GM21381 (cell line): Measurements from ENCODE around the gene TRIP13.

ENCODE experiments used
- ATAC-seq: cut with Tn5 transposase; IDR thresholded peaks from one replicate; pipeline ENCODE4 v1.9.1; 2021; ENCODE audit warnings: mild to moderate bottlenecking, moderate library complexity; ENCODE audit not compliant: unreplicated experiment

Gene TRIP13

DNA sequence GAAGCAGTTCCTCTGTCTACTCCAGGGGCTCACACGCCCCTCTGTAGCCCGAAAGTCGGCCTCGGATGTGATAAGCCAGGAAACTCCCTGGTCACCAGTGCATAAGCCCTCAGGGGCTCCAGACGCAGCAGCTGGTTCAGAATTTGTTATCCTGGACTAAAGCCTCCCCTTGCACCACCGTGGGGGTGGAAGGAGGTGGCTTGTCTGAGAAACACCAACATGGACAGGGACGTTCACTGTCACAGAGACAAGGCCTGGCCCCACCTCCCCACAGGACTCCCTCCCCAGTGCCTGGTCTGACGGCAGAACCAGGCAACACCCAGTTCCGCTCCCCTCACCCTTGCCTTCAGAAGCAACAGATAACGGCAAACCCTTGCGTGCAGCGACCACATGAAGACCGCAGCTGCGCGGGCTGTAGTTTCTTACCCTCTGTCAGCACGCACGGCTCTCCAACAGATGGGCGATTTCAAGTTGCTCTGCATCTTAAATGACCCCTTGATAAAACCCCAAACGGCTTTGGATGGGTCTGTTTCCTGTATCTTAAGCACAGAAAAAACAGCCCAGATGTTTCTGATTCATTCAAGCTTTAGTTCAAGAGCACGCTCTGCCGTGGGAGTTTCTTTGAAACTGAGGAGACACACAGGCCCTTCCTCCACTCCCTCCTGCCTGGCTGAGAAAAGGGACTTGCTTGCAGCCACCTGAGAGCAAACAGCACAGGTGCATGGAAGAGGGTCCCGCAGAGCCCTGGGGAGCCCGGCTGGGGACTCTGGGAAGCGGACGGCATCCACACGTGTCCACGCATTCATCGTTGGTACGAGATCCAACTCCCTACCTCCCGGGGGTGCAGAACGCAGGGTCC lies 71.2 kb downstream of the TRIP13 start:
- ATAC-seq: no peak

DNA sequence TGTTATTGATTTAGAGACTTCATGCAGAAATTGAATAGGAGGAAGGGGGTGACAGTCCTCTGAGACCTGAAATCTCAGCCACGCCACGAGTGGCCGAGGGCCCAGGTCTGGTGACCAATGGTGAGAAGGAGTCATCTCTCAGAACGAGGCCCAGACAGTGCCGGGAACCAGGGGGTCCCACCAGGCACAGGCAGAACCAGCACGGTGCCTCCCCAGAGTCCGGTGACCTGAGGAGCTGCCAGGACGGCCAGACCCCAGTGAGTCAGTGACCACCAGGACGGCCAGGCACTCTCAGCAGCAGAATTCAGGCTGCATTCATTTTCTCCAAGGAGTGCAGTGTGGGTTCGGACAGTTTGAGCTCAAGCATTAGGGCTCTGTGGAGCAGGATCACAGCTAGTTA lies 72.1 kb downstream of the TRIP13 start:
- no peak for ATAC-seq

GRCh38 chr5:965604-966344 lies 73.1 kb downstream of the TRIP13 start:
- no peak for ATAC-seq

DNA sequence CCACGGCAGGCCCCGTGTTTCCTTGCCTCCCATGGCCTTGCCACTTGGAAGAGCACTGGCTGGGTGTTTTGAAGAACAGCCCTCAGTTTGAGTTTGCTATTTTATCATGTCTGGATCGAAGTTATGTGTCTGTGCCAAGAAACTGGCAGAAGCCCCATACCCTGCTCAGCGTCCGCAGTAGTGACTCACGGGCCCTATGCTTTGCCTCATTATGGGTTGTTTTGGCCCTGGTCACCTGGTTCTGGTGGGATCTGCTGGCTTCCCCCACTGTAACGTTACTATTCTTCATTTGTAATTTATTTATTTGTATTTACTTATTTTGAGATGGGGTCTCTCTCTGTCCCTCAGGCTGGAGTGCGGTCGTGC lies 73.6 kb downstream of the TRIP13 start:
- ATAC-seq: no peak

DNA sequence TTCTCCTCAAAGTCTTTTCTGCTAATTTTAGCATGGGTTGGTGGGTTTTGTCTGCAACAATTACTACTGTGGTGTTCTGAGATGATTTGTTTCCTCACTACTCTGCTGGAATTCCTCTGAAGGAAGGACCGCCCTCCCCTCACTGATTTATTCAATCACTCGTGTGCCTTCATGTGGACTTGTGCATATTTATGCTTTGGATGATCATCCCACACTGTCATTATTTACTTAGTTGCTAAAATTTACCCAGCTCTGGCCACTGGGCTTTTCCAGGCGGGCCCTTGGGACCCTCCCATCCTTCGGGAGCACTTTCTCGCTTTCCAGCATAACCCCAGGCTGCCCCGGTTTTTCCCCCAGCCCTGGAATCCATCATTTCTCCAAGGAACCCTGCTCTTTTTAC lies 74.3 kb downstream of the TRIP13 start:
- no peak for ATAC-seq
